Panc1 (cell line): ENCODE results near the gene SAMD4A.

Experiments used
- POLR2AphosphoS5 ChIP-seq: IDR thresholded peaks from 2 replicates; pipeline ENCODE4 v1.6.1; 2012; ENCODE audit warnings: mild to moderate bottlenecking, low read depth, low read length, moderate library complexity
- TF ChIP-seq, protein P1 (sequence below): fragments of 450-650 bp; IDR thresholded peaks from 2 replicates; pipeline ENCODE4 v1.5.1; 2017; ENCODE audit warnings: mild to moderate bottlenecking

GRCh38 chr14:54692284-54692772 is 125.4 kb downstream of the SAMD4A start:
- TF ChIP-seq, protein P1, sequence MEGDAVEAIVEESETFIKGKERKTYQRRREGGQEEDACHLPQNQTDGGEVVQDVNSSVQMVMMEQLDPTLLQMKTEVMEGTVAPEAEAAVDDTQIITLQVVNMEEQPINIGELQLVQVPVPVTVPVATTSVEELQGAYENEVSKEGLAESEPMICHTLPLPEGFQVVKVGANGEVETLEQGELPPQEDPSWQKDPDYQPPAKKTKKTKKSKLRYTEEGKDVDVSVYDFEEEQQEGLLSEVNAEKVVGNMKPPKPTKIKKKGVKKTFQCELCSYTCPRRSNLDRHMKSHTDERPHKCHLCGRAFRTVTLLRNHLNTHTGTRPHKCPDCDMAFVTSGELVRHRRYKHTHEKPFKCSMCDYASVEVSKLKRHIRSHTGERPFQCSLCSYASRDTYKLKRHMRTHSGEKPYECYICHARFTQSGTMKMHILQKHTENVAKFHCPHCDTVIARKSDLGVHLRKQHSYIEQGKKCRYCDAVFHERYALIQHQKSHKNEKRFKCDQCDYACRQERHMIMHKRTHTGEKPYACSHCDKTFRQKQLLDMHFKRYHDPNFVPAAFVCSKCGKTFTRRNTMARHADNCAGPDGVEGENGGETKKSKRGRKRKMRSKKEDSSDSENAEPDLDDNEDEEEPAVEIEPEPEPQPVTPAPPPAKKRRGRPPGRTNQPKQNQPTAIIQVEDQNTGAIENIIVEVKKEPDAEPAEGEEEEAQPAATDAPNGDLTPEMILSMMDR, result no peak
- no peak for TF ChIP-seq POLR2AphosphoS5
